MCF 10A (cell line): ENCODE data around the gene WFS1. TPM values are rescaled to one million over a fixed set of nuclear protein-coding genes. Genes with fewer than 3 reads are reported as not detected.

Source experiments
- BruUV-seq: library from RNA; stranded (reverse); fragments of 400-500 nt; replicated peaks from 2 replicates; lab custom pipeline; 2021; lab: Mats Ljungman, UMichigan
- CTCF ChIA-PET: fragments of 300-600 bp; sonication (Branson Sonifier 250); formaldehyde crosslinking; extraction: SDS; loops from one replicate; lab custom pipeline; 2021; ENCODE audit warnings: antibody characterized with exemption, inconsistent platforms; lab: Yijun Ruan, JAX
- POLR2A ChIA-PET: fragments of 300-600, 350-650 bp; sonication (Branson Sonifier 250); formaldehyde crosslinking; extraction: SDS; loops from one replicate; lab custom pipeline; 2020; ENCODE audit warnings: antibody characterized with exemption, inconsistent platforms; lab: Yijun Ruan, JAX
- DNase-seq: peaks from one replicate; pipeline ENCODE4 v3.0.0-alpha.2; 2018; ENCODE audit not compliant: unreplicated experiment
- H3K27ac Mint-ChIP-seq: one replicate; pipeline ENCODE4 v1.8.0; 2022; ENCODE audit warnings: mild to moderate bottlenecking, low read depth, mixed read lengths; ENCODE audit not compliant: unreplicated experiment
- H3K27me3 Mint-ChIP-seq: one replicate; pipeline ENCODE4 v1.8.0; 2022; ENCODE audit warnings: mixed read lengths; ENCODE audit not compliant: insufficient read depth, unreplicated experiment
- H3K36me3 Mint-ChIP-seq: one replicate; pipeline ENCODE4 v1.8.0; 2022; ENCODE audit warnings: mild to moderate bottlenecking, moderate library complexity, mixed read lengths; ENCODE audit not compliant: insufficient read depth, unreplicated experiment
- H3K4me1 Mint-ChIP-seq: one replicate; pipeline ENCODE4 v1.8.0; 2022; ENCODE audit warnings: mixed read lengths; ENCODE audit not compliant: insufficient read depth, unreplicated experiment
- H3K4me3 Mint-ChIP-seq: one replicate; pipeline ENCODE4 v1.8.0; 2022; ENCODE audit warnings: mild to moderate bottlenecking, moderate library complexity, mixed read lengths; ENCODE audit not compliant: unreplicated experiment
- H3K9me3 Mint-ChIP-seq: one replicate; pipeline ENCODE4 v1.8.0; 2022; ENCODE audit warnings: mixed read lengths; ENCODE audit not compliant: unreplicated experiment
- CTCF ChIP-seq: fragments of 200-600 bp; IDR thresholded peaks from one replicate; pipeline ENCODE4 v1.8.0; 2022; ENCODE audit warnings: antibody characterized with exemption, mild to moderate bottlenecking; ENCODE audit not compliant: unreplicated experiment
- intact Hi-C: fragments of 100-400 bp; cut with micrococcal nuclease; formaldehyde crosslinking; loops from 2 replicates; pipeline ENCODE4 v1.14.1; 2022
- total RNA-seq: library from RNA; stranded (reverse); gene quantifications from 2 replicates; pipeline ENCODE4 v1.2.3, GENCODE V29; 2022

WFS1 gene
- total RNA-seq, 1 experiment from 2014 or later: 41.7 TPM

GRCh38 chr4:6318206-6318605 is 48.6 kb downstream of the WFS1 start:
- Mint-ChIP-seq H3K4me3 (no peak overlapping the region), H3K4me1 (no peaks in the 10 kb centered on the region), H3K36me3 (no peaks in the 10 kb centered on the region), H3K27me3 (peaks cover 10% of the 10 kb centered on the region), H3K9me3 (no peaks in the 10 kb centered on the region), H3K27ac (no peak overlapping the region)
- CTCF ChIA-PET: interaction anchor here (1.6 to 20.3 kb wide), 2 partner anchors 9 to 68 kb away, joined by 5 to 522 read pairs; no protein-coding TSS in a partner anchor
- no TSS peak for BruUV-seq
- no peak for DNase-seq
- intact Hi-C loops: no loop called here
- POLR2A ChIA-PET: no interaction called here
- no peak for TF ChIP-seq CTCF

GRCh38 chr4:6319530-6320150 is 50.0 kb downstream of the WFS1 start:
- no peak for DNase-seq
- Mint-ChIP-seq H3K27me3 (peaks cover 10% of the 10 kb centered on the region), H3K4me1 (no peaks in the 10 kb centered on the region), H3K9me3 (no peaks in the 10 kb centered on the region), H3K36me3 (no peaks in the 10 kb centered on the region), H3K27ac (no peak overlapping the region), H3K4me3 (no peak overlapping the region)
- ChIA-PET CTCF (interaction anchor here (0.7 to 20.3 kb wide), 4 partner anchors 8 to 581 kb away, joined by 3 to 522 read pairs (median 13); no protein-coding TSS in a partner anchor), POLR2A (no interaction called here)
- TF ChIP-seq CTCF: no peak
- no TSS peak for BruUV-seq
- intact Hi-C loops: no loop called here

GRCh38 chr4:6320663-6321062 is 51.0 kb downstream of the WFS1 start:
- TF ChIP-seq CTCF: no peak
- Mint-ChIP-seq H3K9me3 (no peaks in the 10 kb centered on the region), H3K36me3 (no peaks in the 10 kb centered on the region), H3K27ac (no peak overlapping the region), H3K27me3 (peaks cover 10% of the 10 kb centered on the region), H3K4me3 (no peak overlapping the region), H3K4me1 (no peaks in the 10 kb centered on the region)
- no peak for DNase-seq
- intact Hi-C loops: no loop called here
- ChIA-PET CTCF (interaction anchor here (3.0 to 20.3 kb wide), 2 partner anchors 11 to 70 kb away, joined by 21 to 522 read pairs; no protein-coding TSS in a partner anchor), POLR2A (no interaction called here)
- no TSS peak for BruUV-seq

GRCh38 chr4:6321361-6321760 is 51.7 kb downstream of the WFS1 start:
- ChIA-PET POLR2A (no interaction called here), CTCF (interaction anchor here (0.6 to 20.3 kb wide), 4 partner anchors 10 to 71 kb away, joined by 3 to 522 read pairs (median 13); no protein-coding TSS in a partner anchor)
- no peaks in the 10 kb centered on the region for H3K36me3 Mint-ChIP-seq
- no peak overlapping the region for H3K27ac Mint-ChIP-seq
- TF ChIP-seq CTCF: no peak
- no peaks in the 10 kb centered on the region for H3K9me3 Mint-ChIP-seq
- intact Hi-C loops: no loop called here
- no TSS peak for BruUV-seq
- H3K4me3 Mint-ChIP-seq: no peak overlapping the region
- H3K27me3 Mint-ChIP-seq: peaks cover 10% of the 10 kb centered on the region
- no peak for DNase-seq
- no peaks in the 10 kb centered on the region for H3K4me1 Mint-ChIP-seq
